Stimulated activated CD4-positive, alpha-beta T cell treated with anti-CD3 and anti-CD28 coated beads, Interleukin-1b, Interleukin-23, amount 100 ng/mL, for 24 hours (primary cell): ENCODE results near the gene PTPN22.

ENCODE experiments used
- DNase-seq, 4 experiments: peaks; one replicate each; pipeline ENCODE4 v3.0.0-alpha.2; 2020; ENCODE audit warnings: low read depth in 4 of 4, low spot score in 1 of 4

The PTPN22 gene

GRCh38 chr1:113887402-113888175 lies 16.1 kb upstream of the PTPN22 start, which contains the start of gene BCL2L15:
Gene BCL2L15 (minus strand): TSS chr1:113887581. CDS start chr1:113887375, 206 bp downstream.
- no peak for DNase-seq

- DNase-seq = no peak
These were observed 15.2 kb upstream of the PTPN22 start for GRCh38 chr1:113886417-113887401.

- no peak for DNase-seq
These were observed 10.1 kb upstream of the PTPN22 start for GRCh38 chr1:113881661-113882060.

- no peak for DNase-seq
These were observed 8.2 kb upstream of the PTPN22 start for GRCh38 chr1:113879739-113880038.

- no peak for DNase-seq
These were observed 4.7 kb upstream of the PTPN22 start for GRCh38 chr1:113876176-113876575.

GRCh38 chr1:113875714-113876113 lies 4.2 kb upstream of the PTPN22 start:
- DNase-seq = no peak

GRCh38 chr1:113874012-113874879 lies 2.7 kb upstream of the PTPN22 start:
- DNase-seq = no peak

- DNase-seq = no peak
These were observed 865 bp upstream of the PTPN22 start for GRCh38 chr1:113872219-113872935.

GRCh38 chr1:113870778-113871177 lies 734 bp downstream of the PTPN22 start:
- DNase-seq = no peak

GRCh38 chr1:113868387-113869083 lies 3.0 kb downstream of the PTPN22 start:
- no peak for DNase-seq

GRCh38 chr1:113861641-113862040 lies 9.9 kb downstream of the PTPN22 start:
- no peak for DNase-seq

GRCh38 chr1:113860891-113861290 lies 10.6 kb downstream of the PTPN22 start:
- no peak for DNase-seq

- DNase-seq = no peak
These were observed 11.9 kb downstream of the PTPN22 start for GRCh38 chr1:113859478-113860175.

GRCh38 chr1:113858982-113859381 lies 12.5 kb downstream of the PTPN22 start:
- DNase-seq = no peak

GRCh38 chr1:113858418-113858817 lies 13.1 kb downstream of the PTPN22 start:
- DNase-seq = no peak

GRCh38 chr1:113857776-113858175 lies 13.7 kb downstream of the PTPN22 start:
- DNase-seq = no peak

GRCh38 chr1:113856401-113856790 lies 15.1 kb downstream of the PTPN22 start:
- no peak for DNase-seq

- DNase-seq = no peak
These were observed 15.7 kb downstream of the PTPN22 start for GRCh38 chr1:113855630-113856400.

GRCh38 chr1:113854234-113854633 lies 17.3 kb downstream of the PTPN22 start:
- DNase-seq = no peak
